ENCODE results near the gene SYP.

SYP gene

DNA sequence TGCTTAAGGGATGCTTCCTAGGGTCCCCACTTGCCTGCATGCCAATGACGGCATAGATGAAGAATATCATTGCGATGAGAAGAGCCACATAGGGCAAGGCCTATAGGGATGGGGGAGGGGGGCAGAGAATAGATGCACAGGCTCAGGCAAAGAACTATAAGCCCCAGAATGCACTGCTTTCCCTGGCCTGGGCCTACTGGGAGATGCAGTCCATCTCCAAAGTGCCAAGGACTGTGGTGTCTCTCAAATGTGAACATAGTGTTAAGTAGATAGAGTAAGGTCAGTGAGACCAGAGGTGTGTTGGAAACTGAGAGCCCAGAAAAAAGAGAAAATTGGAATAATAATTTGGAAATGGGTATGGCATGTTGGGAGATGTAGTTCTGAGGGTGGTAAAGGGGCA is 12.2 kb upstream of the SYP start:
- TF ChIP-seq, protein P1, sequence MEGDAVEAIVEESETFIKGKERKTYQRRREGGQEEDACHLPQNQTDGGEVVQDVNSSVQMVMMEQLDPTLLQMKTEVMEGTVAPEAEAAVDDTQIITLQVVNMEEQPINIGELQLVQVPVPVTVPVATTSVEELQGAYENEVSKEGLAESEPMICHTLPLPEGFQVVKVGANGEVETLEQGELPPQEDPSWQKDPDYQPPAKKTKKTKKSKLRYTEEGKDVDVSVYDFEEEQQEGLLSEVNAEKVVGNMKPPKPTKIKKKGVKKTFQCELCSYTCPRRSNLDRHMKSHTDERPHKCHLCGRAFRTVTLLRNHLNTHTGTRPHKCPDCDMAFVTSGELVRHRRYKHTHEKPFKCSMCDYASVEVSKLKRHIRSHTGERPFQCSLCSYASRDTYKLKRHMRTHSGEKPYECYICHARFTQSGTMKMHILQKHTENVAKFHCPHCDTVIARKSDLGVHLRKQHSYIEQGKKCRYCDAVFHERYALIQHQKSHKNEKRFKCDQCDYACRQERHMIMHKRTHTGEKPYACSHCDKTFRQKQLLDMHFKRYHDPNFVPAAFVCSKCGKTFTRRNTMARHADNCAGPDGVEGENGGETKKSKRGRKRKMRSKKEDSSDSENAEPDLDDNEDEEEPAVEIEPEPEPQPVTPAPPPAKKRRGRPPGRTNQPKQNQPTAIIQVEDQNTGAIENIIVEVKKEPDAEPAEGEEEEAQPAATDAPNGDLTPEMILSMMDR (IDR thresholded peaks at IDR 0.05; ENCODE audit: control insufficient read depth, extremely low read depth, insufficient read depth), result no peak
- H3K4me3 ChIP-seq (ENCODE audit: low read depth, low read length), result no peak overlapping the region
- DNase-seq (ENCODE audit: low read depth), result no peak

GRCh38 chrX:49211074-49211473 is 11.1 kb upstream of the SYP start:
- no peak overlapping the region for H3K4me3 ChIP-seq (ENCODE audit: low read depth, low read length)
- no peak for DNase-seq (ENCODE audit: low read depth)
- TF ChIP-seq, protein P1 (IDR thresholded peaks at IDR 0.05; ENCODE audit: control insufficient read depth, extremely low read depth, insufficient read depth), result no peak

DNA sequence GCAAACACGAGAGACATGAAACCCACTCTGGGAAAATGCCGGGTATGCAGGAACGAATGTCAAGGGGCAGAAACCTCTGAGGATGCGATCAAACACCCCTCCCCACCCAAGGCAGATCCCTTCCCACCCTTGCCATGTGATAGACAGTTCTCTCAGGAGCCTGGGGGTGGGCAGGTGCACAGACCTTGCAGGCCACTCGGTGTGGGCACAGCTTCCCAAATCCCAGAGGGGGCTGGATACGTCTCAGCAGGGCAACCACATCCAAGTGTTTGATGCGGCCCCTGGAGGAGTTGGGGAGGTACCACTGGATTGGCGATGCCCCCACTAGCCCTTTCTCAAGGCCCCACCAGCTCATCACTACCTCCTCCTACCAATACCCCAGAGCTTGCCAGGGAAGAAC is 10.4 kb upstream of the SYP start:
- no peak overlapping the region for H3K4me3 ChIP-seq (ENCODE audit: low read depth, low read length)
- TF ChIP-seq, protein P1 (IDR thresholded peaks at IDR 0.05; ENCODE audit: control insufficient read depth, extremely low read depth, insufficient read depth), result no peak
- no peak for DNase-seq (ENCODE audit: low read depth)

DNA sequence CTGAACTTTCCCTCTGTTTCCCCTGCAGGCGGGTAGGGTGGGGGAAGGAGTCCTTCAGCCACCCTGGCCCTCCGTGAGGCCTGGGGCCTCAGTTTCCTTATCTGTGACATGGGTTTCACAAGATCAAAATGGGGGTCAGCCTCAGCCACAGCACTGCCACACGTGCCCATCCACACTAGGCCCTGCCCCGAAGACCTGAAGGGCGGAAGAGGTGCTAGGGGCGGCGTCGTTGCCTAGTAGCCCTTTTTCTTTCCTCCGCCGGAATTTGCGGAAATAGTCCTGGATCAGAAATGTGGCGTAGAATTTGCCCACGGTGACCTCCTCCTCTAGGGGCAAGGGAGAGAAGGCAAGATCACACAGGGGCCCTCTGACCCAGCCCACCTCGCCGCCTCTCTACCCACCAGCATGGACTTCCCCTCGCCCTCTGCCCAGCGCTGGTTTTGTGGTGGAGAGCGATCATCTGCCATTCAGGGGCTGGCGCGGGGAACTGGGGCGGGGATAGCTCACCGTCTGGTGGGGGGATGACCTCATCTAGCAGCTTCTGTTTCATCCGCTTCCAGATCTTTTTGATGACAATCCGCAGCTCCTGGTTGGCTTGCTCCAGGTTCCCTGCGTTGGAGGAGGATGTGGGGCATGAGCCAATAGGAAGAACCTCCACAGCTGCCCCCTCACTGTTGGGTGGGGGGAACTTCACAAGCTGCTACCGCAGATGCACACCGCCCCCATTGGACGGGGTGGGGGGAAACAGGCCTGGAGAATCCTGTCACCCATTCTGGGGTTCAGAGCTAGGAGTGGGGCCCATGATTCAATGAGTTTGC is 9.7 kb upstream of the SYP start:
- TF ChIP-seq, protein P1 (IDR thresholded peaks at IDR 0.05; ENCODE audit: control insufficient read depth, extremely low read depth, insufficient read depth), result no peak
- DNase-seq (ENCODE audit: low read depth), result no peak
- H3K4me3 ChIP-seq (ENCODE audit: low read depth, low read length), result no peak overlapping the region

DNA sequence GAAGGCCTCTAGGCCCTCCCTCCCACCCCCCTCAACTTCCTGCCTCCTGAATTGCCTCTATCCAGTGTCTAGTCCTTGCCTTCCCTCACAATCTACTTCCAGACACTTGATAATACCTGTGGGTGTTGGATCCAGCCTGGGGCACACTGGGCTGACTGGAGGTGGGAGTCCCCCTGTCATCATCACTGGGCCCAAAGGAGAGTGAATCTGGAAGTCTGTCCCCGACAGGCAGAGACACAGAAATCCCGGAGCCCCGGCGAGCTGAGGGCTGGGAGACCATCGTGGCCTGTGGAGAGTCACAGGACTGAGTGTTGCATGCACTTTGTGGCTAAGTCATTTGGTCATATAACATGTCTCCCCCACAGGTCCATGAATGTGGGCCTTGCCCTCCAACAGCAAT is 8.4 kb upstream of the SYP start:
- TF ChIP-seq, protein P1 (IDR thresholded peaks at IDR 0.05; ENCODE audit: control insufficient read depth, extremely low read depth, insufficient read depth), result no peak
- no peak overlapping the region for H3K4me3 ChIP-seq (ENCODE audit: low read depth, low read length)
- no peak for DNase-seq (ENCODE audit: low read depth)

GRCh38 chrX:49206543-49206942 is 6.5 kb upstream of the SYP start:
- no peak for DNase-seq (ENCODE audit: low read depth)
- H3K4me3 ChIP-seq (ENCODE audit: low read depth, low read length), result no peak overlapping the region
- TF ChIP-seq, protein P1 (IDR thresholded peaks at IDR 0.05; ENCODE audit: control insufficient read depth, extremely low read depth, insufficient read depth), result no peak

DNA sequence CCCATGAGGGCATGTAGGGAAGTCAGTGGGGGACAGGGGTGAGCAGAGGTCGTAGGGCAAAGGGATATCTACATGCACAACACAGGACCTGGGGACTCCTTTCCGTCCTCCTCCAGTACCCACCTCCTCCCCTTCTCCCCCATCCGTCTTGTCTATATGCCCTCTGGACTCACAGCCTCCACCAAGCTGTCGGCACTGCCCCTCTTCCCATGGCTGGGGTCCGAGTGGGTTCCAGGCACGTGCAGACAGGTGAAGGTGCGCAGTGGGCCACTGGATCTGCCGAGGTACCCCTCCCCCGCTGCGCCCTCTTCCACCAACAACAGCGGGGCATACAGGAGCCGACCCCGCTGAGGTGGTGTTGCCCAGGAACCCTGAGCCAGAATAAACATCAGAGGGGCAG is 5.5 kb upstream of the SYP start:
- no peak for DNase-seq (ENCODE audit: low read depth)
- H3K4me3 ChIP-seq (ENCODE audit: low read depth, low read length), result no peak overlapping the region
- TF ChIP-seq, protein P1 (IDR thresholded peaks at IDR 0.05; ENCODE audit: control insufficient read depth, extremely low read depth, insufficient read depth), result no peak
